Right renal pelvis (tissue), 4 donors: ENCODE results near the gene LMO2. TPM values are rescaled to one million over a fixed set of nuclear protein-coding genes. Genes with fewer than 3 reads are reported as not detected.

Experiments used
- DNase-seq, 4 donors: peaks; one replicate each; pipeline ENCODE4 v3.0.0-alpha.2; 2013; ENCODE audit warnings: low read depth in 4 of 4, low spot score in 3 of 4, missing footprints in 1 of 4
- polyA plus RNA-seq, 4 donors: library from polyadenylated mRNA; unstranded; fragments of 120-200 nt; gene quantifications; one replicate each; pipeline ENCODE4 v1.2.1, GENCODE V29; 2013; ENCODE audit not compliant: insufficient read length in 4 of 4

Gene LMO2
- polyA plus RNA-seq, 4 donors: 29.1 to 38.8 (median 35.7) TPM

- DNase-seq: no peak
Observed at GRCh38 chr11:33892906-33893594, 1.2 kb upstream of the LMO2 start.

- DNase-seq: no peak
Observed at GRCh38 chr11:33889821-33890378, 2.0 kb downstream of the LMO2 start.

GRCh38 chr11:33889296-33889695 is 2.6 kb downstream of the LMO2 start:
- no peak for DNase-seq

GRCh38 chr11:33887886-33888285 is 4.0 kb downstream of the LMO2 start:
- no peak for DNase-seq

- no peak for DNase-seq
Observed at GRCh38 chr11:33885338-33886005, 6.4 kb downstream of the LMO2 start.

- no peak for DNase-seq
Observed at GRCh38 chr11:33884601-33885000, 7.3 kb downstream of the LMO2 start.

- no peak for DNase-seq
Observed at GRCh38 chr11:33884035-33884434, 7.8 kb downstream of the LMO2 start.

GRCh38 chr11:33881651-33882503 is 10.0 kb downstream of the LMO2 start:
- no peak for DNase-seq

- no peak for DNase-seq
Observed at GRCh38 chr11:33880979-33881378, 10.9 kb downstream of the LMO2 start.

- no peak for DNase-seq
Observed at GRCh38 chr11:33879375-33879774, 12.5 kb downstream of the LMO2 start.

GRCh38 chr11:33877038-33877437 is 14.8 kb downstream of the LMO2 start:
- no peak for DNase-seq

GRCh38 chr11:33875621-33876294 is 16.1 kb downstream of the LMO2 start:
- no peak for DNase-seq

GRCh38 chr11:33874910-33875490 is 16.9 kb downstream of the LMO2 start:
- DNase-seq: no peak

GRCh38 chr11:33874433-33874832 is 17.4 kb downstream of the LMO2 start:
- no peak for DNase-seq

GRCh38 chr11:33869481-33870422 is 22.1 kb downstream of the LMO2 start:
- no peak for DNase-seq

GRCh38 chr11:33868647-33869461 is 23.0 kb downstream of the LMO2 start:
- no peak for DNase-seq

GRCh38 chr11:33867996-33868646 is 23.8 kb downstream of the LMO2 start:
- no peak for DNase-seq

- DNase-seq: no peak
Observed at GRCh38 chr11:33867561-33867960, 24.3 kb downstream of the LMO2 start.
